H1 (cell line): ENCODE measurements around the gene EPHB3. TPM values are rescaled to one million over a fixed set of nuclear protein-coding genes. Genes with fewer than 3 reads are reported as not detected.

Source experiments
- BCL11A ChIP-seq, 2 experiments: IDR thresholded peaks; one replicate each; pipeline ENCODE4 v1.6.1; 2011; ENCODE audit warnings: low read depth in 2 of 2, low read length in 2 of 2, mild to moderate bottlenecking in 2 of 2
- CBX5 ChIP-seq: fragments of 300-800, 300-1000 bp; sonication (generic); IDR thresholded peaks from 2 replicates; pipeline ENCODE4 v1.7.1; 2016; ENCODE audit warnings: antibody characterized with exemption, low read length, low read depth
- CBX8 ChIP-seq: fragments of 300-800, 300-1000 bp; sonication (generic); IDR thresholded peaks from 2 replicates; pipeline ENCODE4 v1.7.1; 2016; ENCODE audit warnings: low read depth, low read length, borderline replicate concordance
- POLR2A ChIP-seq, 2 experiments: IDR thresholded peaks; 1 replicate in 1 of 2; 2 replicates in 1 of 2; pipeline ENCODE4 v1.6.1; 2011; ENCODE audit warnings: low read depth in 2 of 2, low read length in 2 of 2, mild to moderate bottlenecking in 2 of 2; ENCODE audit errors: control extremely low read depth in 1 of 2
- TAF1 ChIP-seq: IDR thresholded peaks from 2 replicates; pipeline ENCODE4 v1.6.1; 2011; ENCODE audit warnings: mild to moderate bottlenecking, low read depth, low read length
- polyA plus RNA-seq, 7 experiments: library from polyadenylated mRNA; depleted of rRNA in 3 of 7; stranded (reverse) in 5 of 7; unstranded in 2 of 7; fragments of >200 nt in 5 of 7; fragments of 200-250 nt in 2 of 7; gene quantifications; 1 replicate in 5 of 7; 2 replicates in 1 of 7; 4 replicates in 1 of 7; pipeline versions ENCODE4 v1.2.1 to v1.2.3, GENCODE V29; 2011 to 2013; ENCODE audit warnings: missing spikeins in 2 of 7, mixed read lengths in 2 of 7
- total RNA-seq: library from RNA; stranded (reverse); fragmentation: NEBNext Ultra II Directional; extraction: Animal tissue kit (Norgen Biotek cat#: 25700); gene quantifications from 2 replicates; pipeline ENCODE4 v1.2.1, GENCODE V29; 2021

Gene EPHB3
- total and polyA plus RNA-seq, 2 of the 8 experiments (the other 6 are each of a cell fraction or from before 2014, with no cell fraction given), result 0.41 to 0.91 TPM

DNA sequence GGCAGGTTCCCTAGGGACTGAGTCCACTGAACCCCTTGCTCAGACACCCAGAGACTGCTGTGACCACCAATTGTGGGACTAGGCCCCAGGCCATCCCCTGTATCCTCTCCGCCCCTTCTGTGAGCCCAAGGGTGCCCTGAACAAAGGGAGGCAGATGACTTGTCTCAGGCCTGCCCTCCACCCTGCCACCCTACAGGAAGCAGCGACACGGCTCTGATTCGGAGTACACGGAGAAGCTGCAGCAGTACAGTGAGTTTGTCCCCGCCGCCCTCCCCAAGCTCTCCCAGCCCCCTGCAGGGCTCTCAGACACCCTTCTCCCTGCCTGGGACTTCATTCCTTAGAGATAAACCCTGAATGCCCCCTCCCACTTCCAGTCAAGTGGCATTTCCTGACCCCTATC is 16.6 kb downstream of the EPHB3 start (continued):
- no peak for TF ChIP-seq TAF1
- TF ChIP-seq BCL11A (IDR thresholded peaks at IDR 0.05; ENCODE audit: low read depth in 2 of 2, low read length in 2 of 2), result no peak
- no peak for TF ChIP-seq POLR2A (IDR thresholded peaks at IDR 0.05; ENCODE audit: control extremely low read depth in 1 of 2, low read depth in 2 of 2, low read length in 2 of 2)
- no peak for TF ChIP-seq CBX8
- TF ChIP-seq CBX5, result no peak
- TF ChIP-seq, all 59 proteins: peak for 0
